ENCODE data around the gene TPO. TPM values are rescaled to one million over a fixed set of nuclear protein-coding genes. Genes with fewer than 3 reads are reported as not detected.

The TPO gene
- total RNA-seq, 1 experiment from 2014 or later = not detected

DNA sequence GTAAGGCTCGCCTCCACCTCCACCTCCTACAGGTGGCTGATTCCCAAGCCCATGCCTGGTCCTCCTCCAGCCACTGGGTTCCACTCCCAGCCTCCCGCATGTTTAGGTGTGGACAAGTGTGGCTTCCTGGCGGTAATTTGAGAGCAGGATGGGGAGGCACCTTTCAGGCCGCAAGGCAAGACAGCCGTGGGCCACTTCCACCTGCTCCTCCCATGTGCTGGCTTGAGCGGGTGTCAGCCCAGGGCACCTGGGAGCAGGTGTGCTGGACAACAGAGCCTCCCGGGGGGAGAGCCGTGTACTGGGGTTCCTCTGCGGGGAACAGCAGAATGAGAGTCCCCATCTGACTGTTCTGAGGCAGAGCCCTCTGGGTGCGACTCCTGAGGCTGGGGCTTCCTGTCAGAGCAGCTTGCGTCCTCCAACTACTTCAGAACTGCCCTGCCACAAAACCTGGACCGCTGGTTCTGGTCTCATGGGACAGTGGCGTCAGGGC, 83.9 kb downstream of the TPO start:
- no peaks in the 10 kb centered on the region for H3K79me2 ChIP-seq (ENCODE audit: low read depth)
- BruUV-seq (replicated peaks) = no TSS peak
- no peak overlapping the region for H3K4me3 ChIP-seq
- intact Hi-C loops (cut with micrococcal nuclease; ENCODE audit: unreplicated experiment) = no loop called here
- no peaks in the 10 kb centered on the region for H4K20me1 ChIP-seq (ENCODE audit: insufficient read depth)
- H3K36me3 ChIP-seq (ENCODE audit: low read depth) = no peaks in the 10 kb centered on the region
- no peak overlapping the region for H3K4me2 ChIP-seq
- TF ChIP-seq CTCF (conservative IDR thresholded peaks at IDR 0.05) = no peak
- TF ChIP-seq EZH2 (IDR thresholded peaks at IDR 0.05; ENCODE audit: low read depth) = no peak
- H3K9me3 ChIP-seq (ENCODE audit: insufficient read depth, low read depth) = no peaks in the 10 kb centered on the region
- H3K9me2 ChIP-seq (ENCODE audit: insufficient read depth) = no peaks in the 10 kb centered on the region
- ChIA-PET POLR2A (ENCODE audit: unreplicated experiment) (no interaction called here), CTCF (no interaction called here)
- H3K27me3 ChIP-seq (ENCODE audit: insufficient read depth, low read depth) = peaks cover 97% of the 10 kb centered on the region
- H3K27ac ChIP-seq = no peak overlapping the region
- no peak for DNase-seq
- no peaks in the 10 kb centered on the region for H3K4me1 ChIP-seq (replicated peaks; ENCODE audit: insufficient read depth)
- no peak overlapping the region for H2AFZ ChIP-seq
- H3F3A ChIP-seq (ENCODE audit: insufficient read depth, low read depth) = no peaks in the 10 kb centered on the region

DNA sequence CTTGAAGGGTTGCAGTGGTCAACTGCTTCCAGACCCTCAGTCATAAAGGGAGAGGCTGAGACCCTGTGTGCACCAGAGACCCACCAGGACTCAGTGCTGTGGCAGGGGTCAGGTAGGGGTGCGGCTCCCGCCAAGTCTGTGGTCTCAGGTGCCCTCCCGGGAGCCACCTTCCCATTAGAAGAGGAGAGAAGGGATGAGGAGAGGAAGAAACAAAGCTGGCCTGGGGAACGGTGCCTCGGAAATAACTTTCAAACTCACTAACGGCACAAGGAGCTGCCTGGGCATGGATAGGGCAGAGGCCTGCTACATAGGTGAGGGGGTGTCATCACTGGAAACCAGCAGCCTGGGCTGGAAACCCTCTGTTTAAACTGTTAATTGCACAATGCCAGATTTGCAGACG, 84.9 kb downstream of the TPO start:
- no peaks in the 10 kb centered on the region for H3F3A ChIP-seq (ENCODE audit: insufficient read depth, low read depth)
- no peaks in the 10 kb centered on the region for H3K36me3 ChIP-seq (ENCODE audit: low read depth)
- no peak overlapping the region for H2AFZ ChIP-seq
- POLR2A ChIA-PET (ENCODE audit: unreplicated experiment) = no interaction called here
- TF ChIP-seq EZH2 (IDR thresholded peaks at IDR 0.05; ENCODE audit: low read depth) (no peak), CTCF (conservative IDR thresholded peaks at IDR 0.05) (no peak)
- no peaks in the 10 kb centered on the region for H4K20me1 ChIP-seq (ENCODE audit: insufficient read depth)
- H3K9me3 ChIP-seq (ENCODE audit: insufficient read depth, low read depth) = no peaks in the 10 kb centered on the region
- BruUV-seq (replicated peaks) = no TSS peak
- no peak overlapping the region for H3K4me2 ChIP-seq
- no peak for DNase-seq
- no peaks in the 10 kb centered on the region for H3K9me2 ChIP-seq (ENCODE audit: insufficient read depth)
- no peak overlapping the region for H3K4me3 ChIP-seq
- H3K4me1 ChIP-seq (replicated peaks; ENCODE audit: insufficient read depth) = no peaks in the 10 kb centered on the region
- CTCF ChIA-PET = no interaction called here
- no peaks in the 10 kb centered on the region for H3K79me2 ChIP-seq (ENCODE audit: low read depth)
- no peak overlapping the region for H3K27ac ChIP-seq
- intact Hi-C loops (cut with micrococcal nuclease; ENCODE audit: unreplicated experiment) = no loop called here
- H3K27me3 ChIP-seq (ENCODE audit: insufficient read depth, low read depth) = peaks cover 99% of the 10 kb centered on the region

DNA sequence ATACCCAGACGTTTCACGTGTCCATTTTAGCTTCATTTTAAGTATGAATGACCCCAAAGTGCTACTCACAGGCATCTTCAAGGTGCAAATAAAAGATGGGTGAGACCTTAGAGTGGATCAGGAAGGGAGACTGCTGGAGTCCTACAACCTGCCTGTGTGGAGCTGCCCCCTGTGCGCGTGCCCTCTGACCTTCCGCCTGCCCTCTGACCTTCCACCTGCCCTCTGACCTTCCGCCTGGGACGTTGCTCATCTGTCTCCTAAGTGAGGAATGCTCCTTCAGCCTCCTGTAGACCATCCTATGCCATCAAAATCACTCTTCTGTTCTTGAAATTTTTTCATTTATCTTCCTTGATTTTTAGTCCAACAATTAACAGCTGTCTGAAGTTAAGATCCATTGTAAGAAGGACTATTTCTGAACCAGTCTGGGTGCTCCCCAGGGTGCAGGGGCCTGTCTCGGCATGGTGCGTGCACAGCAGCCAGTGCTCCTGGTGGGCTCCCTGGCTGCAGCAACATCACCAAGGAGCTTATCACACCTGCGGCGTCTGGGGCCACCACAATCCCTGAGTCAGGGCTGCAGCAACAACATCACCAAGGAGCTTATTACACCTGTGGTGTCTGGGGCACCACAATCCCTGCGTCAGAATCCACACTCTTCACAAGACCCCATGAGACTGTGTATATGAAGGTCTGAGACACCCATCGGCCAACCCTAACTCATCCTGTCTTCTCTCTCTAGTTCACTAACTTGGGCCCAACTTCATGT, 86.0 kb downstream of the TPO start:
- CTCF ChIA-PET = no interaction called here
- Histone ChIP-seq H3K27ac (no peak overlapping the region), H3K79me2 (ENCODE audit: low read depth) (no peaks in the 10 kb centered on the region), H3K4me3 (no peak overlapping the region), H2AFZ (no peak overlapping the region), H3F3A (ENCODE audit: insufficient read depth, low read depth) (no peaks in the 10 kb centered on the region), H3K9me2 (ENCODE audit: insufficient read depth) (no peaks in the 10 kb centered on the region), H4K20me1 (ENCODE audit: insufficient read depth) (no peaks in the 10 kb centered on the region), H3K4me2 (no peak overlapping the region), H3K27me3 (ENCODE audit: insufficient read depth, low read depth) (peaks cover 98% of the 10 kb centered on the region), H3K9me3 (ENCODE audit: insufficient read depth, low read depth) (no peaks in the 10 kb centered on the region), H3K36me3 (ENCODE audit: low read depth) (no peaks in the 10 kb centered on the region), H3K4me1 (replicated peaks; ENCODE audit: insufficient read depth) (no peaks in the 10 kb centered on the region)
- TF ChIP-seq CTCF (conservative IDR thresholded peaks at IDR 0.05) (no peak), EZH2 (IDR thresholded peaks at IDR 0.05; ENCODE audit: low read depth) (no peak)
- intact Hi-C loops (cut with micrococcal nuclease; ENCODE audit: unreplicated experiment) = no loop called here
- DNase-seq = no peak
- POLR2A ChIA-PET (ENCODE audit: unreplicated experiment) = no interaction called here
- BruUV-seq (replicated peaks) = no TSS peak
